ENCODE measurements around the gene RDH8. TPM values are rescaled to one million over a fixed set of nuclear protein-coding genes. Genes with fewer than 3 reads are reported as not detected.

The RDH8 gene
- total RNA-seq, 1 donor from 2014 or later: not detected

DNA sequence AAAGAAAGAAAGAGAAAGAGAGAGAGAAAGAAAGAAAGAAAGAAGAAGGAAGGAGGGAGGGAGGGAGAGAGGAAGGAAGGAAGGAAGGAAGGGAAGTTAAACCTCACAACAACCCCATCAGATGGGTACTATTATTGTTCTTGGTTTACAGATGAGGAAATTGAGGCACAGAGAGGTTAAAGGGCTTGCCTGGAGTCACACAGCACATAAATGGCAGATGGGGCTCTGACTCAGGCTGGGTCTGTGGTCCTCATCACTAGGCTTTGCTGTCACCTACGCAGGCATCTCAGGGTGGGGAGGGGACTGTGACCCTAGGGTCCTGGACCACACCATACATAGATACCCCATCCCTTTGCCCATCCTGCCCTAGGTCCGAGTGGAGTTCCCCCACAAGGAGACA, 36.3 kb downstream of the RDH8 start:
- Mint-ChIP-seq H3K36me3 (ENCODE audit: low read depth) (no peaks in the 10 kb centered on the region), H3K9me3 (ENCODE audit: low read depth) (peaks cover 4% of the 10 kb centered on the region), H3K4me3 (ENCODE audit: unreplicated experiment) (no peak overlapping the region), H3K27me3 (ENCODE audit: low read depth) (peaks cover 37% of the 10 kb centered on the region), H3K27ac (ENCODE audit: unreplicated experiment) (no peak overlapping the region), H3K4me1 (ENCODE audit: low read depth) (no peaks in the 10 kb centered on the region)
- TF ChIP-seq CTCF (IDR thresholded peaks at IDR 0.05): no peak
- no peak for DNase-seq (ENCODE audit: low spot score)

DNA sequence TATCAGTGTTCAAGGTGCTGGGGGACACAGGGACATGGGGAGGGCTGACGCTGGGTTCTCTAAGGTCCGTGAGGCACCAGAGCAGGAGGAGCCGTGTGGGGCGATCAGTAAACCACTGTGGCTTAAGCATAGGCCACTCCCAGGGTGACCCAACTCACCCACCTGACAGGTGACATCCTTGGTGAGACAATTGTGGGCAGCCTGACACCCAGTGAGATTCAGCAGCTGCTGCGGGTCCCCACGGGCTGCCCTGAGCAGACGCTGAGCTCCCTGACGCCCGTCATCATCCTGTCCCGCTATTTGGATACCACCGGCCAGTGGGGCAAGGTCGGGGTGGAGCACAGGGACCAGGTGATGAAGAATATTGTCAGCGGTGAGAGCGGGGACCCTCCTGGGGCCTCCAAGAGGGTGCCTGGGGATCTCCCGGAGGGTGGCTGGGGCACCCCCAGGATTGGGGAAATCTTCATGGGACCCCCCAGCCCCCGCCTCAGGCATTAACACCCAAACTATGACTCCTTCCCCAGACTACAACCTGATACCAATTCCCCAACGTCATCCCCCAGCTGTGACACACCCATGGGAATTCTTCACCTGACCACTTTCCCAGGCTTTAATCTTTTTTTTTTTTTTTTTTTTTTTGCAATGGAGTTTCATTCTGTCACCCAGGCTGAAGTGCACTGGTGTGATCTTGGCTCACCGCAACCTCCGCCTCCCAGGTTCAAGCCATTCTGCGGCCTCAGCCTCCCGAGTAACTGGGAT, 39.5 kb downstream of the RDH8 start:
- no peak for DNase-seq (ENCODE audit: low spot score)
- H3K9me3 Mint-ChIP-seq (ENCODE audit: low read depth): no peaks in the 10 kb centered on the region
- H3K27ac Mint-ChIP-seq (ENCODE audit: unreplicated experiment): no peak overlapping the region
- peaks cover 37% of the 10 kb centered on the region for H3K27me3 Mint-ChIP-seq (ENCODE audit: low read depth)
- TF ChIP-seq CTCF (IDR thresholded peaks at IDR 0.05): no peak
- no peak overlapping the region for H3K4me3 Mint-ChIP-seq (ENCODE audit: unreplicated experiment)
- H3K4me1 Mint-ChIP-seq (ENCODE audit: low read depth): no peaks in the 10 kb centered on the region
- no peaks in the 10 kb centered on the region for H3K36me3 Mint-ChIP-seq (ENCODE audit: low read depth)

GRCh38 chr19:10061717-10062310, 48.5 kb downstream of the RDH8 start:
- peaks cover 46% of the 10 kb centered on the region for H3K27me3 Mint-ChIP-seq (ENCODE audit: low read depth)
- H3K4me1 Mint-ChIP-seq (ENCODE audit: low read depth): no peaks in the 10 kb centered on the region
- TF ChIP-seq CTCF (IDR thresholded peaks at IDR 0.05): no peak
- H3K4me3 Mint-ChIP-seq (ENCODE audit: unreplicated experiment): no peak overlapping the region
- H3K9me3 Mint-ChIP-seq (ENCODE audit: low read depth): no peaks in the 10 kb centered on the region
- no peak for DNase-seq (ENCODE audit: low spot score)
- H3K27ac Mint-ChIP-seq (ENCODE audit: unreplicated experiment): no peak overlapping the region
- no peaks in the 10 kb centered on the region for H3K36me3 Mint-ChIP-seq (ENCODE audit: low read depth)

- Mint-ChIP-seq H3K4me1 (ENCODE audit: low read depth) (no peaks in the 10 kb centered on the region), H3K27me3 (ENCODE audit: low read depth) (peaks cover 53% of the 10 kb centered on the region), H3K4me3 (ENCODE audit: unreplicated experiment) (no peak overlapping the region), H3K36me3 (ENCODE audit: low read depth) (peaks cover 2% of the 10 kb centered on the region), H3K9me3 (ENCODE audit: low read depth) (no peaks in the 10 kb centered on the region), H3K27ac (ENCODE audit: unreplicated experiment) (no peak overlapping the region)
- DNase-seq (ENCODE audit: low spot score): no peak
- TF ChIP-seq CTCF (IDR thresholded peaks at IDR 0.05): no peak
Measured at GRCh38 chr19:10068205-10068604, 54.9 kb downstream of the RDH8 start.

GRCh38 chr19:10069046-10069445, 55.8 kb downstream of the RDH8 start:
- DNase-seq (ENCODE audit: low spot score): no peak
- no peak overlapping the region for H3K4me3 Mint-ChIP-seq (ENCODE audit: unreplicated experiment)
- no peak overlapping the region for H3K27ac Mint-ChIP-seq (ENCODE audit: unreplicated experiment)
- H3K36me3 Mint-ChIP-seq (ENCODE audit: low read depth): peaks cover 2% of the 10 kb centered on the region
- H3K27me3 Mint-ChIP-seq (ENCODE audit: low read depth): peaks cover 46% of the 10 kb centered on the region
- H3K9me3 Mint-ChIP-seq (ENCODE audit: low read depth): no peaks in the 10 kb centered on the region
- TF ChIP-seq CTCF (IDR thresholded peaks at IDR 0.05): no peak
- no peaks in the 10 kb centered on the region for H3K4me1 Mint-ChIP-seq (ENCODE audit: low read depth)

All from chondrocyte (in vitro differentiated cells).